Measurements from ENCODE around the gene RASAL3. TPM values are rescaled to one million over a fixed set of nuclear protein-coding genes. Genes with fewer than 3 reads are reported as not detected.

The RASAL3 gene
- total RNA-seq, 2 donors from 2014 or later = 3.4 to 4.4 TPM

DNA sequence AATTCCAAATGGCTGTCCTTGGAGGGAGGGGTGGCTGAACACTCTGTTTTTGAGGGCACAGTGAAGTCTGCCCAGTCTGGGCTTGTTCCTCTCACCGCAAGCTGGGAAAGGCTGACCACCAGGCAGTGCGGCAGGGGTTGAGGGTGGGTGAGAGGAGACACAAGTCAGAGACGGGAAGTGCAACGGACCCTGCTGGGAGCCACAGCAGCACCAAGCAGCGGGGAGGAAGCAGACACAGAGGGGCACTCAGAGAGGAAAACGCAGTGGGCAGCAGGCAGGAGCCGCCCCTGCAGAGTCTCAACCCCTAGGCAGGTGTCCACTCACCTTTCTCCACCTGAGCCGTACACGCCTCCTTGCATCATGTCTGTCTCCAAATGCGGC, 61.2 kb downstream of the RASAL3 start:
- intact Hi-C loops (cut with DNase I, micrococcal nuclease) = no loop called here
- no peak for ATAC-seq
- no peak for DNase-seq

GRCh38 chr19:15402411-15403150, 61.8 kb downstream of the RASAL3 start:
- intact Hi-C loops (cut with DNase I, micrococcal nuclease) = no loop called here
- DNase-seq = no peak
- ATAC-seq = no peak

Small RNA genes lying within 50 kb of the gene (microRNA-seq; reads per million reads assigned to microRNA genes)
- 0 reads per million in 2 donors for gene MIR1470

Other genes starting within 250 kb of the RASAL3 start
- gene EPHX3, start 232.1 kb downstream of the RASAL3 start, total RNA-seq = under 1 TPM; 0.39 to 0.58 TPM
- 10 to 100 TPM; 64.6 to 90.7 TPM for gene BRD4, start 132.0 kb downstream of the RASAL3 start, total RNA-seq
- gene AKAP8, start 84.8 kb downstream of the RASAL3 start, total RNA-seq = 10 to 100 TPM; 38.3 to 44.3 TPM
- gene AKAP8L, start 45.6 kb downstream of the RASAL3 start, total RNA-seq = 10 to 100 TPM; 63.4 to 75.1 TPM
- 10 to 100 TPM; 24.5 to 24.8 TPM for gene WIZ, start 14.6 kb downstream of the RASAL3 start, total RNA-seq
- not detected for gene PGLYRP2, start 15.0 kb upstream of the RASAL3 start, total RNA-seq
- not detected for gene CYP4F22, start 44.0 kb upstream of the RASAL3 start, total RNA-seq
- under 1 TPM in 1 of 2 donors, not detected in 1; 0.09 TPM for gene CYP4F8, start 150.7 kb upstream of the RASAL3 start, total RNA-seq
- gene CYP4F3, start 176.4 kb upstream of the RASAL3 start, total RNA-seq = 1 to 10 TPM; 7.1 to 8.0 TPM
- 100 to 1,000 TPM in 1 of 2 donors, 10 to 100 TPM in 1; 93.3 to 113 TPM for gene CYP4F12, start 208.5 kb upstream of the RASAL3 start, total RNA-seq